Inferior parietal cortex (tissue), 1 donor: ENCODE results near the gene KANSL1.
"Not testable (repeated sequence)": the region's sequence is repeated elsewhere in the genome, so short reads cannot be mapped to it uniquely, and the experiment has no call there.

ENCODE experiments used
- DNase-seq: peaks from one replicate; pipeline ENCODE4 v3.0.0-alpha.2; 2016; ENCODE audit errors: extremely low spot score

Gene KANSL1

DNA sequence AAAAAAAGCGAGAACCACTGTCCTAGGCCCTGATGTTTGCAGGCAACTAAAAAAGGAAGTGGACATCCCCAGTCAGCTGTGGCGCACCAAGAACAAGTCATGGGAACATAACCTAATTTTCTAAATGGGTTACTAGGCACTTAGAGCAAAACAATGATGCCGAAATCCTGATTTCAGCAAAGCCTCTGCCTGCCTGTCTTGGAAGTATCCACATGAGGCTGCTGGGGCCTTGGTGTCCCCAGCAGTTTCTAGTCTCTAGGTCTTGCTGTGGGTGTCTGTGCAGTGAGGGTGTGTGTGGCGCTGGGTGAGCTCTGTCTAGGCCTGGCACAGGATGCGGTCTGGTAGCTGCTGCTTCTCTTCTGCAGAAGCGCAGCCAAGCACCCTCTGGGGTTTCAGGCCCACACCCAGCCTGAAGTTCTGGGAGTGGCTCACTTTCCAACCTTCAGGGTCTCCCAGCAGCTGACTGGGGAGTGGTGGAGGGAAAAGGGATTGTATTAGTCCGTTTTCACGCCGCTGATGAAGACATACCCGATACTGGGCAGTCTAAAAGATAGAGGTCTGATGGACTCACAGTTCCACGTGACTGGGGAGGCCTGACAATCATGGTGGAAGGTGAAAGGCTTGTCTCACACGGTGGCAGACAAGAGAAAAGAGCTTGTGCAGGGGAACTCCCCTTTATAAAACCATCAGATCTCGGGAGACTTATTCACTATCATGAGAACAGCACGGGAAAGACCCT, 173.0 kb downstream of the KANSL1 start:
- DNase-seq = no peak

DNA sequence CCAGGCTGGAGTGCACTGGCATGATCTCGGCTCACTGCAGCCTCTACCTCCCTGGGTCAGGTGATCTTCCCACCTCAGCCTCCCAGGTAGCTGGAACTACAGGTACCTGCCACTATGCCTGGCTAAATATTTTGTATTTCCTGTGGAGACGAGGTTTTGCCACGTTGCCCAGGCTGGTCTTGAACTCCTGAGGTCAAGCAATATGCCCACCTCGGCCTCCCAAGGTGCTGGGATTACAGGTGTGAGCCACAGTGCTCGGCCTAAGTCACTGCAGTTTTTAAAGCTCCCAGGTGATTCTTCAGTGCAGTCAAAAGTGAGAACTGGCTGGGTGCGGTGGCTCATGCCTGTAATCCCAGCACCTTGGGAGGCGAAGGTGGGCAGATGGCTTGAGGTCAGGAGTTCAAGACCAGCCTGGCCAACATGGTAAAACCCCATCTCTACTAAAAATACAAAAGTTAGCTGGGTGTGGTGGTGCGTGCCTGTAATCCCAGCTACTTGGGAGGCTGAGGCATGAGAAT, 173.8 kb downstream of the KANSL1 start:
- DNase-seq = not testable (repeated sequence)

- DNase-seq = peak; percentile 38
Observed at GRCh38 chr17:46013502-46014165, 179.6 kb downstream of the KANSL1 start.

- DNase-seq = no peak
Observed at GRCh38 chr17:46013127-46013501, 180.1 kb downstream of the KANSL1 start.

- no peak for DNase-seq
Observed at GRCh38 chr17:46012506-46013079, 180.6 kb downstream of the KANSL1 start.

GRCh38 chr17:46011711-46012505, 181.3 kb downstream of the KANSL1 start:
- no peak for DNase-seq

DNA sequence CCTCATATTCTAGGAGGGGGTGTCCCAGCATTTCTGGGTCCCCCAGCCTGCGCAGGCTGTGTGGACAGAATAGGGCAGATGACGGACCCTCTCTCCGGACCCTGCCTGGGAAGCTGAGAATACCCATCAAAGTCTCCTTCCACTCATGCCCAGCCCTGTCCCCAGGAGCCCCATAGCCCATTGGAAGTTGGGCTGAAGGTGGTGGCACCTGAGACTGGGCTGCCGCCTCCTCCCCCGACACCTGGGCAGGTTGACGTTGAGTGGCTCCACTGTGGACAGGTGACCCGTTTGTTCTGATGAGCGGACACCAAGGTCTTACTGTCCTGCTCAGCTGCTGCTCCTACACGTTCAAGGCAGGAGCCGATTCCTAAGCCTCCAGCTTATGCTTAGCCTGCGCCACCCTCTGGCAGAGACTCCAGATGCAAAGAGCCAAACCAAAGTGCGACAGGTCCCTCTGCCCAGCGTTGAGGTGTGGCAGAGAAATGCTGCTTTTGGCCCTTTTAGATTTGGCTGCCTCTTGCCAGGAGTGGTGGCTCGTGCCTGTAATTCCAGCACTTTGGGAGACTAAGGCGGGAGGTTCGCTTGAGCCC, 182.5 kb downstream of the KANSL1 start:
- DNase-seq = no peak

GRCh38 chr17:46009681-46010596, 183.3 kb downstream of the KANSL1 start:
- DNase-seq = peak; percentile 36

GRCh38 chr17:46008591-46008990, 184.6 kb downstream of the KANSL1 start:
- no peak for DNase-seq

DNA sequence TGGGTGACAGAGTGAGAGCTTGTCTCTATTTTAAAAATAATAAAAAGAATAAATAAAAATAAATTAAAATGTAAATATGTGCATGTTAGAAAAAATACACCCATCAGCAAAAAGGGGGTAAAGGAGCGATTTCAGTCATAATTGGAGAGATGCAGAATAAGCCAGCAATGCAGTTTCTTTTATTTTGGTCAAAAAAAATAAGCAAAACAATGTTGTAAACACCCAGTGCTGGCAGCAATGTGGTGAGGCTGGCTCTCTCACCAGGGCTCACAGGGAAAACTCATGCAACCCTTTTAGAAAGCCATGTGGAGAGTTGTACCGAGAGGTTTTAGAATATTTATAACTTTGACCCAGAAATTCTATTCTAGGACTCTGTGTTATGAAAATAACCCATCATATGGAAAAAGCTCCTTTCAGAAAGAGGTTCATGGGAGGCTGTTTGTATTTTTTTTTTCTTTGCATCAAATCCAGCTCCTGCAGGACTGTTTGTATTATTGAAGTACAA, 185.7 kb downstream of the KANSL1 start:
- DNase-seq = no peak

- DNase-seq = not testable (repeated sequence)
Observed at GRCh38 chr17:46006082-46006481, 187.1 kb downstream of the KANSL1 start.

DNA sequence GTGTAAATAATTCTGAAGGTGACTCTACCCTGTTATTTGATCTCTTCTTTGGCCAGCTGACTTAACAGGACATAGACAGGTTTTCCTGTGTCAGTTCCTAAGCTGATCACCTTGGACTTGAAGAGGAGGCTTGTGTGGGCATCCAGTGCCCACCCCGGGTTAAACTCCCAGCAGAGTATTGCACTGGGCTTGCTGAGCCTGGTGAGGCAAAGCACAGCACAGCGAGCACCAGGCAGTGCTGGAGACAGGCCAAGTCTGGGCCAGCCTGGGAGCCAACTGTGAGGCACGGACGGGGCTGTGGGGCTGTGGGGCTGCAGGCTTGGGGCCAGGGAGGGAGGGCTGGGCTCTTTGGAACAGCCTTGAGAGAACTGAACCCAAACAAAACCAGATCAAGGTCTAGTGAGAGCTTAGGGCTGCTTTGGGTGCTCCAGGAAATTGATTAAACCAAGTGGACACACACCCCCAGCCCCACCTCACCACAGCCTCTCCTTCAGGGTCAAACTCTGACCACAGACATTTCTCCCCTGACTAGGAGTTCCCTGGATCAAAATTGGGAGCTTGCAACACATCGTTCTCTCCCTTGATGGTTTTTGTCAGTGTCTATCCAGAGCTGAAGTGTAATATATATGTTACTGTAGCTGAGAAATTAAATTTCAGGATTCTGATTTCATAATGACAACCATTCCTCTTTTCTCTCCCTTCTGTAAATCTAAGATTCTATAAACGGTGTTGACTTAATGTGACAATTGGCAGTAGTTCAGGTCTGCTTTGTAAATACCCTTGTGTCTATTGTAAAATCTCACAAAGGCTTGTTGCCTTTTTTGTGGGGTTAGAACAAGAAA, 189.1 kb downstream of the KANSL1 start:
- DNase-seq = peak; percentile 68

DNA sequence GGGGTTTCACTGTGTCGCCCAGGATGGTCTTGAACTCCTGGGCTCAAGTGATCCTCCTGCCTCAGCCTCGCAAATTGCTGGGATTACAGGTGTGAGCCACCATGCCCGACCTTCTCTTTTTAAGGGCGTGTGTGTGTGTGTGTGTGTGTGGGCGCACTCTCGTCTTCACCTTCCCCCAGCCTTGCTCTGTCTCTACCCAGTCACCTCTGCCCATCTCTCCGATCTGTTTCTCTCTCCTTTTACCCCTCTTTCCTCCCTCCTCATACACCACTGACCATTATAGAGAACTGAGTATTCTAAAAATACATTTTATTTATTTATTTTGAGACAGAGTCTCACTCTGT, 190.3 kb downstream of the KANSL1 start:
- DNase-seq = no peak

DNA sequence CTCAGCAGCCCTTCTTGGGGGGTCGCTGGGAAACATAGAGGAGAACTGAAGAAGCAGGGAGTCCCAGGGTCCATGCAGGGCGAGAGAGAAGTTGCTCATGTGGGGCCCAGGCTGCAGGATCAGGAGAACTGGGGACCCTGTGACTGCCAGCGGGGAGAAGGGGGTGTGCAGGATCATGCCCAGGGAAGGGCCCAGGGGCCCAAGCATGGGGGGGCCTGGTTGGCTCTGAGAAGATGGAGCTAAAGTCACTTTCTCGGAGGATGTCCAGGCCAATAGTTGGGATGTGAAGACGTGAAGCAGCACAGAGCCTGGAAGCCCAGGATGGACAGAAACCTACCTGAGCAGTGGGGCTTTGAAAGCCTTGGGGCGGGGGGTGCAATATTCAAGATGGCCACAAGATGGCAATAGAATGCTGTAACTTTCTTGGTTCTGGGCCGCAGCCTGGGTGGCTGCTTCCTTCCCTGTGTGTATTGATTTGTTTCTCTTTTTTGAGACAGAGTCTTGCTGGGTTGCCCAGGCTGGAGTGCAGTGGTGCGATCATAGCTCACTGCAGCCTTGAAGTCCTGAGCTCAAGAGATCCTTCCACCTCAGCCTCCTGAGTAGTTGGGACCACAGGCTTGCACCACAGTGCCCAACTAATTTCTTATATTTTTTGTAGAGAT, 190.8 kb downstream of the KANSL1 start:
- peak; percentile 87 for DNase-seq

DNA sequence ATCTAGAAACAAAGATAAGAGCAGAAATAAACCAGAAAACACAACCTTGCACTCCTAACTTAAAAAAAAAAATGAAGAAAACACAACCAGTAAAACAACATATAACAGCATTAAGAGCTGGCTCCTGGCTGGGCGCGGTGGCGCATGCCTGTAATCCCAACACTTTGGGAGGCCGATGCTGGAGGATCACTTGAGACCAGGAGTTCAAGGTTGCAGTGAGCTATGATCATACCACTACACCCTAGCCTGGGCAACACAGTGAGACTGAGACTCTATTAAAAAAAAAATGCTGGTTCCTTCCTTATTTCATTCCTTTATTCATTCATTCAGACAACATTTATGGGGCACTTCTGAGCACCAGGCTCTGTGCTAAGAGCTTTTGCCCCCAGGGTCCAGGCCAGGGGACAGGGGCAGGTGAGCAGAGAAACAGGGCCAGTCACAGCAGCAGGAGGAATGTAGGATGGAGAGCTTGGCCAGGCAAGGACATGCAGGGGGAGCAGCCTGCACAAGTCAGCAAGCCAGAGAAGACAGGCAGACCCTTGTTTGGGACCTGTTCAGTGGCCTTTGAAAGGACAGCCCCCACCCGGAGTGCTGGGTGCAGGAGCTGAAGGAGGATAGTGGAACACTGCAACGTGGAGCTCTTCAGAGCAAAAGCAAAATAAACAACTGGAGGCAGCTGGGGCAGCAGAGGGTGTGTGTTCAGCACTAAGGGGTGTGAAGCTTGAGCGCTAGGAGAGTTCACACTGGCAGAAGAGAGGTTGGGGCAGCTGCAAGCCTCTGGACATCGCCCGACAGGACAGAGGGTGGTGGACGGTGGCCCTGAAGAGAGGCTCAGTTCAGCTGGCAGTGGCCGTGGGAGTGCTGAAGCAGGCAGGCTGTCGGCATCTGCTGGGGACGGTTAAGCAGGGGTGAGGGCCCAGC, 191.6 kb downstream of the KANSL1 start:
- DNase-seq = no peak

DNA sequence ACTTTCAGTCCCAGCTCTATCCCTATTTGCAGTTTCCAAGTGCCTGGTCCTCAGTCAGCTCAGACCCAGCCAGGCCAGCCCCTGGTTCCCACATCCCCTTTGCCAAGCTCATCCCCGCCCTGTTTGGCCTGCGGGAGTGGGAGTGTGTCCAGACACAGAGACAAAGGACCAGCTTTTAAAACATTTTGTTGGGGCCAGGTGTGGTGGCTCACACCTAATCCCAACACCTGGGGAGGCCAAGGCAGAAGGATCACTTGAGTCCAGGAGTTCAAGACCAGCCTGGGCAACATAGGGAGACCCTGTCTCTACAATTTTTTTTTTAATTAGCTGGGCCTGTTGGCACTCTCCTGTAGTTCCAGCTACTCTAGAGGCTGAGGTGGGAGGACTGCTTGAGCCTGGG, 192.5 kb downstream of the KANSL1 start:
- DNase-seq = no peak

GRCh38 chr17:46000292-46000691, 192.9 kb downstream of the KANSL1 start:
- no peak for DNase-seq

DNA sequence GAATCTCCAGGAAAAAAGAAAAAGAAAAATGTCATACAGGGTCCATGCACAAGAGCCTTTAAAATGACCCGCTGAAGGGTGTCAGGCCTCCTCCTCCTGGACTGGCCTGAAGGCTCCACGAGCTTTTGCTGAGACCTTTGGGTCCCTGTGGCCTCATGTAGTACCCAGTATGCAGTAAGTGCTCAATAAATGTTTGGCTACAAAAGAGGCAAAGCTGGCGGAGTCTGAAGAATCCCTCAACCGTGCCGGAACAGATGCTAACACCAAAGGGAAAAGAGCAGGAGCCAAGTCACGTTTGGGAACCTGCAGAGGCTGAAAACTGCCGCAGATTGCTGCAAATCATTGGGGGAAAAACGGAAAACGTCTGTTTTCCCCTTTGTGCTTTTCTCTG, 193.3 kb downstream of the KANSL1 start:
- no peak for DNase-seq
